GM12878 (cell line): ENCODE results near the gene SPR. TPM values are rescaled to one million over a fixed set of nuclear protein-coding genes. Genes with fewer than 3 reads are reported as not detected.
A peak's percentile ranks its signal among the peaks of the same experiment; 100 is the strongest.

ENCODE experiments used
- ATAC-seq: fragments of 200-7000 bp; cut with Tn5 transposase; 3 replicates; pipeline ENCODE4 v1.9.1; 2020; ENCODE audit warnings: mild to moderate bottlenecking, moderate library complexity
- Bru-seq: library from RNA; stranded (reverse); fragments of 400-500 nt; gene quantifications from one replicate; lab custom pipeline; 2021; lab: Mats Ljungman, UMichigan
- BruChase-seq, 2 experiments: library from RNA; stranded (reverse); fragments of 400-500 nt; gene quantifications; one replicate each; lab custom pipeline; 2021; lab: Mats Ljungman, UMichigan
- BruUV-seq: library from RNA; stranded (reverse); fragments of 400-500 nt; replicated peaks from 2 replicates; lab custom pipeline; 2021; lab: Mats Ljungman, UMichigan
- CTCF ChIA-PET: fragments of 300-600 bp; sonication (Branson Sonifier 250); formaldehyde crosslinking; extraction: SDS; loops from one replicate; lab custom pipeline; 2021; ENCODE audit warnings: inconsistent platforms; lab: Yijun Ruan, JAX
- POLR2A ChIA-PET: fragments of 350-600 bp; formaldehyde crosslinking; extraction: SDS; loops from one replicate; lab custom pipeline; 2021; ENCODE audit warnings: inconsistent platforms; lab: Charles Lee
- RAD21 ChIA-PET: fragments of 300-600 bp; sonication (Branson Sonifier 250); formaldehyde crosslinking; loops from one replicate; lab custom pipeline; 2023; ENCODE audit warnings: antibody characterized with exemption; ENCODE audit not compliant: unreplicated experiment; lab: Charles Lee
- SMC1A ChIA-PET: fragments of 300-600 bp; sonication (Branson Sonifier 250); formaldehyde crosslinking; loops from one replicate; lab custom pipeline; 2023; ENCODE audit not compliant: unreplicated experiment, uncharacterized antibody; lab: Charles Lee
- DNase-seq: peaks from one replicate; pipeline ENCODE4 v3.0.0-alpha.2; 2011; ENCODE audit warnings: low read depth, low spot score
- FAIRE-seq: peaks from 3 replicates; lab custom pipeline; 2011; peaks lifted over from hg19 to GRCh38; lab: Jason Lieb, UNC
- H2AFZ ChIP-seq: 2 replicates; pipeline ENCODE4 v1.6.0; 2011; ENCODE audit warnings: low read depth, low read length, control low read depth; ENCODE audit not compliant: control insufficient read depth
- H3K27ac ChIP-seq: 2 replicates; pipeline ENCODE4 v1.5.1; 2011; ENCODE audit warnings: control low read depth; ENCODE audit not compliant: control insufficient read depth, insufficient read depth
- H3K27me3 ChIP-seq, 2 experiments: replicated peaks in 1 of 2; 2 replicates each; pipeline versions ENCODE4 v1.6.0 to v1.6.1; 2011; ENCODE audit warnings: low read length in 1 of 2; ENCODE audit not compliant: control insufficient read depth in 2 of 2, insufficient read depth in 2 of 2
- H3K36me3 ChIP-seq, 2 experiments: 2 replicates each; pipeline ENCODE4 v1.5.1; 2011; ENCODE audit warnings: low read length in 1 of 2; ENCODE audit not compliant: control insufficient read depth in 2 of 2, insufficient read depth in 2 of 2
- H3K4me1 ChIP-seq: 2 replicates; pipeline ENCODE4 v1.6.1; 2011; ENCODE audit warnings: mild to moderate bottlenecking, low read length, moderate library complexity, mixed read lengths; ENCODE audit not compliant: control insufficient read depth, insufficient read depth
- H3K4me2 ChIP-seq: 2 replicates; pipeline ENCODE4 v1.6.0; 2011; ENCODE audit warnings: control low read depth; ENCODE audit not compliant: control insufficient read depth, insufficient read depth
- H3K4me3 ChIP-seq: fragments of 200-600 bp; sonication (generic); 2 replicates; pipeline ENCODE4 v1.5.1; 2016
- H3K79me2 ChIP-seq: 2 replicates; pipeline ENCODE4 v1.6.0; 2011; ENCODE audit warnings: low read length; ENCODE audit not compliant: control insufficient read depth, insufficient read depth
- H3K9ac ChIP-seq: 2 replicates; pipeline ENCODE4 v1.8.0; 2011; ENCODE audit warnings: low read length, control low read depth, mixed read lengths; ENCODE audit not compliant: control insufficient read depth, insufficient read depth
- H3K9me3 ChIP-seq: replicated peaks from 3 replicates; pipeline ENCODE4 v1.5.1; 2011; ENCODE audit warnings: mild to moderate bottlenecking, low read length; ENCODE audit not compliant: control insufficient read depth, insufficient read depth
- H4K20me1 ChIP-seq: 2 replicates; pipeline ENCODE4 v1.6.0; 2011; ENCODE audit not compliant: control insufficient read depth, insufficient read depth
- BHLHE40 ChIP-seq, 2 experiments: fragments of 450-650 bp in 1 of 2; IDR thresholded peaks; 2 replicates each; pipeline ENCODE4 v1.6.1; 2011 to 2017; ENCODE audit warnings: low read depth in 2 of 2, borderline replicate concordance in 1 of 2, improper control_type of control experiment in 1 of 2, low read length in 1 of 2, mild to moderate bottlenecking in 1 of 2
- ELK1 ChIP-seq: IDR thresholded peaks from 2 replicates; pipeline ENCODE4 v1.6.1; 2012; ENCODE audit warnings: low read depth, low read length, improper control_type of control experiment
- ETV6 ChIP-seq, 2 experiments: fragments of 450-650 bp in 1 of 2; IDR thresholded peaks in 1 of 2; conservative IDR thresholded peaks in 1 of 2; 2 replicates each; pipeline ENCODE4 v1.6.1; 2014; ENCODE audit warnings: antibody characterized with exemption in 1 of 2, borderline replicate concordance in 1 of 2, low read depth in 1 of 2, mild to moderate bottlenecking in 1 of 2, moderate library complexity in 1 of 2
- IRF4 ChIP-seq: IDR thresholded peaks from 2 replicates; pipeline ENCODE4 v1.6.1; 2011; ENCODE audit warnings: low read depth, low read length
- PML ChIP-seq: IDR thresholded peaks from 2 replicates; pipeline ENCODE4 v1.6.1; 2012; ENCODE audit warnings: low read length, inconsistent platforms
- POLR2AphosphoS5 ChIP-seq: IDR thresholded peaks from 2 replicates; pipeline ENCODE4 v1.6.1; 2011; ENCODE audit warnings: mild to moderate bottlenecking, low read length, inconsistent platforms
- STAT3 ChIP-seq: IDR thresholded peaks from 2 replicates; pipeline ENCODE4 v1.6.1; 2011; ENCODE audit warnings: low read depth, low read length, improper control_type of control experiment
- WGBS: methylation state at CpG from one replicate; pipeline ENCODE4 v1.1.6; 2016; ENCODE audit warnings: low lambda C conversion rate; ENCODE audit not compliant: insufficient replicate concordance, insufficient coverage; ENCODE audit errors: missing lambda C conversion rate; 5-methylcytosine and 5-hydroxymethylcytosine counted together
- in situ Hi-C: fragments of 300-500 bp; cut with MboI; formaldehyde crosslinking; loops from 9 replicates; pipeline ENCODE4 v1.14.3; 2018; ENCODE audit warnings: mixed read lengths
- intact Hi-C: fragments of 100-400 bp; cut with micrococcal nuclease; formaldehyde crosslinking; loops from one replicate; pipeline ENCODE4 v1.14.2; 2022; ENCODE audit not compliant: unreplicated experiment
- long read RNA-seq, 2 experiments: library from polyadenylated mRNA; unstranded; transcript quantifications; one replicate each; pipeline ENCODE4 v2.0.0, GENCODE V29; 2019 to 2020
- polyA minus RNA-seq, 3 experiments: library from RNA; depleted of rRNA, polyadenylated mRNA; stranded (reverse); fragments of >200 nt; gene quantifications; 2 replicates each; pipeline ENCODE4 v1.2.3, GENCODE V29; 2011
- polyA plus RNA-seq, 11 experiments: library from polyadenylated mRNA; depleted of rRNA in 4 of 11; unstranded in 6 of 11; stranded (reverse) in 5 of 11; fragments of >200 nt; fragmentation: Nextera tagmentation in 4 of 11; fragmentation: Illumina TruSeq in 1 of 11; extraction: Ambion mirVana in 4 of 11; extraction: Trizol in 1 of 11; gene quantifications; 1 replicate in 1 of 11; 2 replicates in 10 of 11; pipeline versions ENCODE4 v1.2.1 to v1.2.3, GENCODE V29; 2011 to 2016; ENCODE audit warnings: inconsistent platforms in 2 of 11, missing spikeins in 2 of 11, low read depth in 1 of 11
- total RNA-seq, 4 experiments: library from RNA; depleted of rRNA in 3 of 4; stranded (reverse); fragments of >200 nt in 3 of 4; fragmentation: Illumina TruSeq in 1 of 4; extraction: Trizol in 1 of 4; gene quantifications; 2 replicates each; pipeline versions ENCODE4 v1.2.1 to v1.2.3, GENCODE V29; 2013 to 2021
- TF ChIP-seq, protein P1 (sequence below): fragments of 450-650 bp; conservative IDR thresholded peaks from 2 replicates; pipeline ENCODE4 v1.6.1; 2017; ENCODE audit warnings: mild to moderate bottlenecking, moderate library complexity
- TF ChIP-seq, protein P2 (sequence below): fragments of 450-650 bp; IDR thresholded peaks from 2 replicates; pipeline ENCODE4 v1.6.1; 2017; ENCODE audit warnings: mild to moderate bottlenecking, moderate library complexity

The SPR gene
- total RNA-seq (2013; cell fraction: nucleolus; rRNA removed) = 0.78 and 1.1 TPM in 2 replicates
- total RNA-seq (2014; rRNA removed) = 3.6 and 4.1 TPM in 2 replicates
- total RNA-seq (2014; rRNA removed; fragmentation: Illumina TruSeq; extraction: Trizol) = 1.8 and 2.0 TPM in 2 replicates
- 2.9 TPM in 2 replicates for total RNA-seq (2021)
- 0.49 TPM for polyA plus RNA-seq (2011; ENCODE audit: low read depth)
- polyA plus RNA-seq (2011; rRNA removed) = 6.3 and 7.8 TPM in 2 replicates
- 8.7 and 9.6 TPM in 2 replicates for polyA plus RNA-seq (2011; cell fraction: cytosol; rRNA removed)
- 5.0 and 5.3 TPM in 2 replicates for polyA plus RNA-seq (2011; cell fraction: nucleus; rRNA removed)
- polyA plus RNA-seq (2012) = 1.1 and 1.8 TPM in 2 replicates
- 1.1 and 1.8 TPM in 2 replicates for polyA plus RNA-seq (2014; fragmentation: Illumina TruSeq; extraction: Trizol)
- polyA plus RNA-seq (2014; fragmentation: Nextera tagmentation; extraction: Ambion mirVana) = 1 to 10 TPM in 1 of 2 experiments, under 1 TPM in 1; 0.68 to 1.3 TPM
- polyA plus RNA-seq (2014; rRNA removed) = 2.1 and 2.4 TPM in 2 replicates
- 1 to 10 TPM; 4.3 to 6.4 TPM for polyA plus RNA-seq (2016; fragmentation: Nextera tagmentation; extraction: Ambion mirVana)
- 3.9 and 5.2 TPM in 2 replicates for polyA minus RNA-seq (2011; rRNA and poly(A)+ RNA removed)
- 1.6 and 4.1 TPM in 2 replicates for polyA minus RNA-seq (2011; cell fraction: cytosol; rRNA and poly(A)+ RNA removed)
- 1.1 and 2.1 TPM in 2 replicates for polyA minus RNA-seq (2011; cell fraction: nucleus; rRNA and poly(A)+ RNA removed)
- Bru-seq, nascent RNA = percentile 42 among the genes with signal in this experiment
- BruChase-seq, experiment 1, labeled RNA remaining after a 6-hour chase = percentile 45 among the genes with signal in this experiment
- BruChase-seq, experiment 2, labeled RNA remaining after a 2-hour chase = percentile 43 among the genes with signal in this experiment
- long read RNA-seq, experiment 1, transcript SPR-201 (3 exons, 1,480 nt) = major isoform, 17 of 17 reads
- long read RNA-seq, experiment 1, partial matches to known transcripts = 0 of 17 reads
- long read RNA-seq, experiment 1, other reads (novel, unspliced or antisense) = 0 of 17 reads
- long read RNA-seq, experiment 2, transcript SPR-201 (3 exons, 1,480 nt) = major isoform, 6 of 9 reads
- long read RNA-seq, experiment 2, partial matches to known transcripts = 3 of 9 reads
- long read RNA-seq, experiment 2, other reads (novel, unspliced or antisense) = 0 of 9 reads

- RAD21 ChIA-PET = interaction anchor here (0.8 to 2.0 kb wide), 5 partner anchors 23 to 117 kb away, joined by 3 to 7 read pairs (median 3); no protein-coding TSS in a partner anchor
- peak within 1 kb of the TSS; percentile 84 for H2AFZ ChIP-seq
- no peak for FAIRE-seq
- no peak for TF ChIP-seq POLR2AphosphoS5
- TF ChIP-seq BHLHE40 (IDR thresholded peaks at IDR 0.05; ENCODE audit: borderline replicate concordance in 1 of 2, low read depth in 2 of 2, low read length in 1 of 2) = peak in 1 of 2 experiments; percentile 60; a peak in 2 of 4 replicates
- TF ChIP-seq, protein P1, sequence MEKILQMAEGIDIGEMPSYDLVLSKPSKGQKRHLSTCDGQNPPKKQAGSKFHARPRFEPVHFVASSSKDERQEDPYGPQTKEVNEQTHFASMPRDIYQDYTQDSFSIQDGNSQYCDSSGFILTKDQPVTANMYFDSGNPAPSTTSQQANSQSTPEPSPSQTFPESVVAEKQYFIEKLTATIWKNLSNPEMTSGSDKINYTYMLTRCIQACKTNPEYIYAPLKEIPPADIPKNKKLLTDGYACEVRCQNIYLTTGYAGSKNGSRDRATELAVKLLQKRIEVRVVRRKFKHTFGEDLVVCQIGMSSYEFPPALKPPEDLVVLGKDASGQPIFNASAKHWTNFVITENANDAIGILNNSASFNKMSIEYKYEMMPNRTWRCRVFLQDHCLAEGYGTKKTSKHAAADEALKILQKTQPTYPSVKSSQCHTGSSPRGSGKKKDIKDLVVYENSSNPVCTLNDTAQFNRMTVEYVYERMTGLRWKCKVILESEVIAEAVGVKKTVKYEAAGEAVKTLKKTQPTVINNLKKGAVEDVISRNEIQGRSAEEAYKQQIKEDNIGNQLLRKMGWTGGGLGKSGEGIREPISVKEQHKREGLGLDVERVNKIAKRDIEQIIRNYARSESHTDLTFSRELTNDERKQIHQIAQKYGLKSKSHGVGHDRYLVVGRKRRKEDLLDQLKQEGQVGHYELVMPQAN = peak; percentile 58
- TF ChIP-seq ETV6 (conservative IDR thresholded peaks at IDR 0.05 in 1 of 2, IDR thresholded peaks at IDR 0.05 in 1 of 2; ENCODE audit: borderline replicate concordance in 1 of 2, low read depth in 1 of 2) = no peak
- TF ChIP-seq PML = no peak
- TF ChIP-seq ELK1 = no peak
- no peak for TF ChIP-seq STAT3
- TF ChIP-seq, protein P2, sequence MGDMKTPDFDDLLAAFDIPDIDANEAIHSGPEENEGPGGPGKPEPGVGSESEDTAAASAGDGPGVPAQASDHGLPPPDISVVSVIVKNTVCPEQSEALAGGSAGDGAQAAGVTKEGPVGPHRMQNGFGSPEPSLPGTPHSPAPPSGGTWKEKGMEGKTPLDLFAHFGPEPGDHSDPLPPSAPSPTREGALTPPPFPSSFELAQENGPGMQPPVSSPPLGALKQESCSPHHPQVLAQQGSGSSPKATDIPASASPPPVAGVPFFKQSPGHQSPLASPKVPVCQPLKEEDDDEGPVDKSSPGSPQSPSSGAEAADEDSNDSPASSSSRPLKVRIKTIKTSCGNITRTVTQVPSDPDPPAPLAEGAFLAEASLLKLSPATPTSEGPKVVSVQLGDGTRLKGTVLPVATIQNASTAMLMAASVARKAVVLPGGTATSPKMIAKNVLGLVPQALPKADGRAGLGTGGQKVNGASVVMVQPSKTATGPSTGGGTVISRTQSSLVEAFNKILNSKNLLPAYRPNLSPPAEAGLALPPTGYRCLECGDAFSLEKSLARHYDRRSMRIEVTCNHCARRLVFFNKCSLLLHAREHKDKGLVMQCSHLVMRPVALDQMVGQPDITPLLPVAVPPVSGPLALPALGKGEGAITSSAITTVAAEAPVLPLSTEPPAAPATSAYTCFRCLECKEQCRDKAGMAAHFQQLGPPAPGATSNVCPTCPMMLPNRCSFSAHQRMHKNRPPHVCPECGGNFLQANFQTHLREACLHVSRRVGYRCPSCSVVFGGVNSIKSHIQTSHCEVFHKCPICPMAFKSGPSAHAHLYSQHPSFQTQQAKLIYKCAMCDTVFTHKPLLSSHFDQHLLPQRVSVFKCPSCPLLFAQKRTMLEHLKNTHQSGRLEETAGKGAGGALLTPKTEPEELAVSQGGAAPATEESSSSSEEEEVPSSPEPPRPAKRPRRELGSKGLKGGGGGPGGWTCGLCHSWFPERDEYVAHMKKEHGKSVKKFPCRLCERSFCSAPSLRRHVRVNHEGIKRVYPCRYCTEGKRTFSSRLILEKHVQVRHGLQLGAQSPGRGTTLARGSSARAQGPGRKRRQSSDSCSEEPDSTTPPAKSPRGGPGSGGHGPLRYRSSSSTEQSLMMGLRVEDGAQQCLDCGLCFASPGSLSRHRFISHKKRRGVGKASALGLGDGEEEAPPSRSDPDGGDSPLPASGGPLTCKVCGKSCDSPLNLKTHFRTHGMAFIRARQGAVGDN = peak; percentile 53; the same call in 1 of the 2 replicates
- no peak for TF ChIP-seq IRF4
Observed at GRCh38 chr2:72887032-72887739, at the start of gene SPR. Gene SPR (plus strand): TSS chr2:72887408. CDS start chr2:72887433, 25 bp downstream.

More at GRCh38 chr2:72887032-72887739, at the start of gene SPR:
- in situ Hi-C loops (no loop called here), intact Hi-C loops (no loop called here)
- CTCF ChIA-PET = interaction anchor here (0.7 to 14.3 kb wide), 26 partner anchors 9 to 184 kb away, joined by 3 to 437 read pairs (median 4); partner anchors contain the start of genes EMX1 and SFXN5
- peak within 1 kb of the TSS; percentile 98 for H3K4me2 ChIP-seq
- no peaks in the 10 kb centered on the region for H4K20me1 ChIP-seq
- H3K4me3 ChIP-seq = peak within 1 kb of the TSS; percentile 75
- WGBS = 4% methylated on average over 51 of the region's 76 CpGs
- no peaks in the 10 kb centered on the region for H3K9me3 ChIP-seq
- H3K4me1 ChIP-seq = no peaks in the 10 kb centered on the region
- ATAC-seq (peak; percentile 97), DNase-seq (no peak)
- H3K36me3 ChIP-seq = no peaks in the 10 kb centered on the region
- BruUV-seq = no TSS peak
- peak within 1 kb of the TSS; percentile 50; the same call in 1 of the 2 replicates for H3K9ac ChIP-seq
- POLR2A ChIA-PET = interaction anchor here (1.1 to 1.2 kb wide), 2 partner anchors 28 to 328 kb away, joined by 3 to 6 read pairs; no protein-coding TSS in a partner anchor
- H3K27ac ChIP-seq = no peak within 1 kb of the TSS
- no peaks in the 10 kb centered on the region for H3K79me2 ChIP-seq
- SMC1A ChIA-PET = interaction anchor here (0.8 to 2.1 kb wide), 5 partner anchors 23 to 401 kb away, joined by 3 to 8 read pairs (median 4); no protein-coding TSS in a partner anchor
- peaks cover 2 to 10% of the 10 kb centered on the region in 2 experiments; a peak in 2 of 4 replicates for H3K27me3 ChIP-seq
